D721Med (cell line): ENCODE results near the gene ARSG.
"Not testable (repeated sequence)": the region's sequence is repeated elsewhere in the genome, so short reads cannot be mapped to it uniquely, and the experiment has no call there.

Experiments used
- DNase-seq: peaks from one replicate; pipeline ENCODE4 v3.0.0; 2011; ENCODE audit warnings: low spot score; ENCODE audit not compliant: insufficient read length
- FAIRE-seq: peaks from 2 replicates; lab custom pipeline; 2011; peaks lifted over from hg19 to GRCh38; lab: Jason Lieb, UNC
- CTCF ChIP-seq: IDR thresholded peaks from 2 replicates; pipeline ENCODE4 v1.5.1; 2012; ENCODE audit warnings: mild to moderate bottlenecking, control low read depth; ENCODE audit not compliant: insufficient read depth; ENCODE audit errors: missing control alignments

The ARSG gene

GRCh38 chr17:68290955-68291835, at the start of gene ARSG, which contains the start of gene SLC16A6:
Gene ARSG (plus strand): TSS chr17:68291495. CDS start chr17:68307494, 15,999 bp downstream.
Gene SLC16A6 (minus strand): TSS chr17:68291127. CDS start chr17:68278320, 12,807 bp downstream.
- TF ChIP-seq CTCF = no peak
- FAIRE-seq = no peak
- DNase-seq = peak; percentile 72

- FAIRE-seq (no peak), DNase-seq (no peak)
- no peak for TF ChIP-seq CTCF
Measured at GRCh38 chr17:68246271-68247028, 44.8 kb upstream of the ARSG start.

GRCh38 chr17:68247445-68248198, 43.7 kb upstream of the ARSG start, which contains the start of gene AMZ2:
Gene AMZ2 (plus strand): TSS chr17:68248043. CDS start chr17:68250188, 2,145 bp downstream.
- peak; percentile 63 for DNase-seq
- no peak for FAIRE-seq
- TF ChIP-seq CTCF = no peak

- TF ChIP-seq CTCF = no peak
- DNase-seq (no peak), FAIRE-seq (no peak)
Measured at GRCh38 chr17:68248199-68248825, 43.0 kb upstream of the ARSG start.

- no peak for TF ChIP-seq CTCF
- DNase-seq = no peak
- FAIRE-seq = no peak
Measured at GRCh38 chr17:68248891-68249290, 42.4 kb upstream of the ARSG start.

- DNase-seq (no peak), FAIRE-seq (no peak)
- no peak for TF ChIP-seq CTCF
Measured at GRCh38 chr17:68249354-68249765, 41.9 kb upstream of the ARSG start.

- not testable (repeated sequence) for FAIRE-seq
Measured at GRCh38 chr17:68253426-68253825, 37.9 kb upstream of the ARSG start.

More at GRCh38 chr17:68253426-68253825, 37.9 kb upstream of the ARSG start:
- not testable (repeated sequence) for DNase-seq
